ENCODE measurements around the gene ZNFX1.

DNA sequence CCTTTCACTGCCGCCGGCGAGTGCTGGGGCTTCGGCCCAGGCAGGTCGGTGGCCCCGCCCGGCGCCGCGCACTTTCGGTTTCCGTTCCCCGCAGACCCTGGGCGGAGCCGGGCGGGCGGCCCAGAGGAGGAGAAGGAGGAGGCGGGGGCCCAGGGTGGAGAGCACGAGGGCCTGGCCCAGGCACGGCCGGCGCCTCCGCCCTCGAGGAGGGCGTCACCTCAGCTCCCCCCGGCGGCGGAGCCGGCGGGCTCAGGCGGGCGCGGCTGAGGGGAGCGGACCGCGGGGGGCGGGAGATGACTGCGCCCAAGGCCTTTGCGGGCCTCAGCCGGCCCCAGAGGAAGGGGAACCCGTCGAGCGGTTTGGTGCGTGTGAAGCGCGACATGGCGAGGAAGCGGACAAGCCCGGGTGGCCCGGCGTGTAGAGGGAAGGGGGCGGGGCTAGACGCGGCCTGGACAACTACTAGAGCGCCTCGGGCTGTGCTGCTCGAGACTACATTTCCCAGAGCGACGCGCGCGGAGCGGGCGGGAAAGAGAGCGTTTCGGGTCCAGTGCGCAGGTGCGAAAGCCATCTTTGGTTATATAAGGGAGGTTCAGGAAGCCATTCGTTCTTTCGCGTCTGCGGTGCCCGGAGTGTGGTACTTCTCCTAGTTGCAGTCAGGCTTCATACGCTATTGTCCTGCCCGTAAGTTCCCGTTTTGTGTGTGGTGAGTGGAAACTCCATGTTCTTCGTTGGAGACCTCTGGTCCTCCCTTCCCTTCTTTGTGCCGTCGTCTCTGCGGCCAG lies at the start of gene ZNFX1:
- TF ChIP-seq CTCF (IDR thresholded peaks at IDR 0.05; ENCODE audit: poor library complexity) (no peak), EZH2 (IDR thresholded peaks at IDR 0.05; ENCODE audit: borderline replicate concordance) (no peak), EZH2phosphoT487 (IDR thresholded peaks at IDR 0.05; ENCODE audit: low read depth, severe bottlenecking, unreplicated experiment) (no peak)
